ENCODE data around the gene MORN4.
"Not testable (repeated sequence)": the region's sequence is repeated elsewhere in the genome, so short reads cannot be mapped to it uniquely, and the experiment has no call there.

MORN4 gene

GRCh38 chr10:97632949-97633884 lies at the start of gene MORN4:
MORN4 (minus strand) TSS chr10:97633500; CDS start chr10:97619653, 13,847 bp downstream.
- DNase-seq, result peak; percentile 89

GRCh38 chr10:97682042-97682441 lies 48.7 kb upstream of the MORN4 start:
- no peak for DNase-seq

- no peak for DNase-seq
Measured at GRCh38 chr10:97679594-97679993, 46.3 kb upstream of the MORN4 start.

- DNase-seq, result peak; percentile 47
Measured at GRCh38 chr10:97676770-97677581, 43.7 kb upstream of the MORN4 start.

GRCh38 chr10:97675222-97675621 lies 41.9 kb upstream of the MORN4 start:
- no peak for DNase-seq

GRCh38 chr10:97673736-97674525 lies 40.6 kb upstream of the MORN4 start:
- DNase-seq, result no peak

GRCh38 chr10:97669571-97669970 lies 36.3 kb upstream of the MORN4 start:
- no peak for DNase-seq

GRCh38 chr10:97667463-97667862 lies 34.2 kb upstream of the MORN4 start:
- DNase-seq, result no peak

- no peak for DNase-seq
Measured at GRCh38 chr10:97666992-97667391, 33.7 kb upstream of the MORN4 start.

GRCh38 chr10:97664282-97664850 lies 31.1 kb upstream of the MORN4 start:
- DNase-seq, result no peak

- DNase-seq, result no peak
Measured at GRCh38 chr10:97659589-97659988, 26.3 kb upstream of the MORN4 start.

- DNase-seq, result no peak
Measured at GRCh38 chr10:97656777-97657176, 23.5 kb upstream of the MORN4 start.

- no peak for DNase-seq
Measured at GRCh38 chr10:97651773-97652172, 18.5 kb upstream of the MORN4 start.

- no peak for DNase-seq
Measured at GRCh38 chr10:97650726-97651125, 17.4 kb upstream of the MORN4 start.

GRCh38 chr10:97649405-97649750 lies 16.1 kb upstream of the MORN4 start:
- DNase-seq, result not testable (repeated sequence)

GRCh38 chr10:97648562-97649404 lies 15.5 kb upstream of the MORN4 start:
- DNase-seq, result peak; percentile 7

GRCh38 chr10:97647556-97647955 lies 14.3 kb upstream of the MORN4 start:
- no peak for DNase-seq

GRCh38 chr10:97644936-97645335 lies 11.6 kb upstream of the MORN4 start:
- DNase-seq, result no peak

GRCh38 chr10:97643441-97643985 lies 10.2 kb upstream of the MORN4 start:
- no peak for DNase-seq

- not testable (repeated sequence) for DNase-seq
Measured at GRCh38 chr10:97642471-97643159, 9.3 kb upstream of the MORN4 start.

Measured in stimulated activated CD4-positive, alpha-beta T cell treated with anti-CD3 and anti-CD28 coated beads, Interleukin-4, amount 100 ng/mL, for 1 hour (primary cell).